HepG2 (cell line): ENCODE measurements around the gene ABCB11. TPM values are rescaled to one million over a fixed set of nuclear protein-coding genes. Genes with fewer than 3 reads are reported as not detected.

Experiments
- ATAC-seq: fragments of 200-7000 bp; cut with Tn5 transposase; 3 replicates; pipeline ENCODE4 v1.9.1; 2020; ENCODE audit warnings: mild to moderate bottlenecking, moderate library complexity
- BruUV-seq: library from RNA; stranded (reverse); fragments of 400-500 nt; replicated peaks from 2 replicates; lab custom pipeline; 2021; lab: Mats Ljungman, UMichigan
- CTCF ChIA-PET: fragments of 300-600 bp; formaldehyde crosslinking; extraction: SDS; loops from one replicate; lab custom pipeline; 2021; ENCODE audit warnings: low total read pairs, inconsistent platforms, low intra/inter-chr PET ratio; lab: Yijun Ruan, JAX
- POLR2A ChIA-PET: fragments of 350-600 bp; sonication (Branson Sonifier 250); formaldehyde crosslinking; loops from one replicate; lab custom pipeline; 2020; ENCODE audit warnings: antibody characterized with exemption, inconsistent platforms; lab: Yijun Ruan, JAX
- DNase-seq: peaks from one replicate; pipeline ENCODE4 v3.0.0-alpha.2; 2015; ENCODE audit warnings: low spot score
- FAIRE-seq: peaks from 3 replicates; lab custom pipeline; 2011; peaks lifted over from hg19 to GRCh38; lab: Jason Lieb, UNC
- H2AFZ ChIP-seq: one replicate; pipeline ENCODE4 v1.6.1; 2011; ENCODE audit warnings: low read length, inconsistent platforms
- H3K27ac ChIP-seq: fragments of 300-600 bp; 3 replicates; pipeline ENCODE4 v1.8.0; 2011; ENCODE audit warnings: mixed run types, mild to moderate bottlenecking, mixed read lengths, low read length, inconsistent platforms; ENCODE audit not compliant: insufficient read depth; ENCODE audit errors: extremely low read length
- H3K27me3 ChIP-seq, 2 experiments: fragments of 200-600 bp in 1 of 2; 2 replicates in 1 of 2; 3 replicates in 1 of 2; pipeline versions ENCODE4 v1.6.0 to v1.8.0; 2011; ENCODE audit warnings: low read length in 2 of 2, mild to moderate bottlenecking in 2 of 2, moderate library complexity in 2 of 2, inconsistent platforms in 1 of 2; ENCODE audit not compliant: insufficient read depth in 2 of 2, control insufficient read depth in 1 of 2
- H3K36me3 ChIP-seq, 2 experiments: fragments of 200-600 bp in 1 of 2; replicated peaks in 1 of 2; 2 replicates in 1 of 2; 3 replicates in 1 of 2; pipeline versions ENCODE4 v1.5.1 to v1.8.0; 2011; ENCODE audit warnings: low read length in 2 of 2, inconsistent platforms in 1 of 2; ENCODE audit not compliant: insufficient read depth in 2 of 2, control insufficient read depth in 1 of 2
- H3K4me1 ChIP-seq: 2 replicates; pipeline ENCODE4 v1.5.1; 2012; ENCODE audit warnings: low read length, inconsistent platforms; ENCODE audit not compliant: insufficient read depth
- H3K4me2 ChIP-seq: 2 replicates; pipeline ENCODE4 v1.6.0; 2011; ENCODE audit warnings: low read depth, low read length, inconsistent platforms
- H3K4me3 ChIP-seq, 3 experiments: fragments of 200-600 bp in 1 of 3; sonication (generic), shearing (Covaris generic) in 1 of 3; replicated peaks in 1 of 3; 2 replicates each; pipeline ENCODE4 v1.5.1; 2011 to 2016; ENCODE audit warnings: low read length in 3 of 3, inconsistent platforms in 2 of 3, low read depth in 2 of 3, mild to moderate bottlenecking in 2 of 3, control low read depth in 1 of 3, mixed read lengths in 1 of 3; ENCODE audit not compliant: insufficient read depth in 1 of 3
- H3K79me2 ChIP-seq: one replicate; pipeline ENCODE4 v1.6.1; 2011; ENCODE audit warnings: low read length, inconsistent platforms; ENCODE audit not compliant: insufficient read depth
- H3K9ac ChIP-seq: 2 replicates; pipeline ENCODE4 v1.6.0; 2011; ENCODE audit warnings: mild to moderate bottlenecking, low read depth, low read length, inconsistent platforms; ENCODE audit not compliant: insufficient read depth
- H3K9me3 ChIP-seq: 2 replicates; pipeline ENCODE4 v1.5.1; 2012; ENCODE audit warnings: mild to moderate bottlenecking, low read length
- H4K20me1 ChIP-seq: 2 replicates; pipeline ENCODE4 v1.6.0; 2011; ENCODE audit warnings: inconsistent platforms, mild to moderate bottlenecking, low read length, moderate library complexity; ENCODE audit not compliant: insufficient read depth
- HHEX ChIP-seq: IDR thresholded peaks from 2 replicates; pipeline ENCODE4 v1.6.1; 2016; ENCODE audit warnings: control low read depth
- RXRB ChIP-seq: IDR thresholded peaks from 2 replicates; pipeline ENCODE4 v1.6.1; 2016; ENCODE audit warnings: borderline replicate concordance, missing genetic modification reagents, missing compliant biosample characterization
- ZNF496 ChIP-seq: sonication (generic); formaldehyde crosslinking; IDR thresholded peaks from 2 replicates; pipeline ENCODE4 v1.8.1; 2023; ENCODE audit warnings: mild to moderate bottlenecking, moderate library complexity, missing genetic modification reagents; ENCODE audit not compliant: insufficient replicate concordance
- ZNF761 ChIP-seq: sonication (generic); formaldehyde crosslinking; conservative IDR thresholded peaks from 2 replicates; pipeline ENCODE4 v1.4.0; 2020; ENCODE audit warnings: mild to moderate bottlenecking, missing genetic modification reagents
- WGBS: methylation state at CpG from one replicate; pipeline ENCODE4 v1.1.6; 2017; ENCODE audit warnings: low lambda C conversion rate; 5-methylcytosine and 5-hydroxymethylcytosine counted together
- in situ Hi-C: cut with HindIII; loops from 2 replicates; pipeline ENCODE4 v1.10.0; 2017; ENCODE audit warnings: low pct_unique_long_range_greater_than_20kb; ENCODE audit not compliant: extremely low pct_ligation_motif_present
- intact Hi-C: fragments of 100-400 bp; cut with micrococcal nuclease; formaldehyde crosslinking; loops from one replicate; pipeline ENCODE4 v1.10.0; 2022; ENCODE audit not compliant: unreplicated experiment
- polyA plus RNA-seq, 8 experiments: library from polyadenylated mRNA; depleted of rRNA in 3 of 8; stranded (reverse) in 7 of 8; unstranded in 1 of 8; fragments of >200 nt; fragmentation: Illumina TruSeq in 4 of 8; extraction: Trizol in 4 of 8; gene quantifications; 2 replicates each; pipeline versions ENCODE4 v1.2.1 to v1.2.3, GENCODE V29; 2011 to 2016; ENCODE audit warnings: low read depth in 4 of 8, missing spikeins in 1 of 8, mixed read lengths in 1 of 8; ENCODE audit not compliant: insufficient read depth in 1 of 8
- total RNA-seq, 5 experiments: library from RNA; depleted of rRNA; stranded (reverse); fragments of >200 nt; fragmentation: Illumina TruSeq; extraction: Trizol; gene quantifications; 2 replicates each; pipeline ENCODE4 v1.2.3, GENCODE V29; 2016; ENCODE audit warnings: low read depth in 1 of 5
- TF ChIP-seq, protein P1 (sequence below): IDR thresholded peaks from 2 replicates; pipeline ENCODE4 v1.6.1; 2016
- TF ChIP-seq, protein P2 (sequence below): sonication (generic); formaldehyde crosslinking; IDR thresholded peaks from 2 replicates; pipeline ENCODE4 v1.4.0; 2020; ENCODE audit warnings: missing genetic modification reagents, borderline replicate concordance

Gene ABCB11
- total and polyA plus RNA-seq, 2 of the 13 experiments (the other 11 are each of a cell fraction or from before 2014, with no cell fraction given): not detected

DNA sequence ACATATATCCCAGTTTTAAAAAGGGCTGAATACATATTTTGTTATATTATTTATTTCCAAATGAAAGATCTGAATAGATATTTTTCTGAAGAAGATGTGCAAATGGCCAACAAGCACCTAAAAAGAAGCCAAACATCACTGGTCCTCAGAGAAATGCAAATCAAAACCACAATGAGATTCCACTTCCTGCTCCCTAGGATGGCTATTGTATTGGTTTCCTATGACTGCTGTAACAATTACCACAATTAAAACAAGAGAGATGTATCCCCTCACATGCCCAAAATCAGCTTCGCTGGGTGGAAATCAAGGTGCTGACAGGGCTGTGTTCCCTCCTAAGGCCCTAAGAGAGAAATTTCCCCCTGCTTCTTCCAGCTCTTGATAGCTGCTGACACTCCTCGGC, 23.2 kb downstream of the ABCB11 start:
- Histone ChIP-seq H2AFZ (no peak overlapping the region), H3K79me2 (no peaks in the 10 kb centered on the region), H3K9me3 (no peaks in the 10 kb centered on the region), H3K4me2 (no peak overlapping the region), H3K9ac (no peak overlapping the region), H3K36me3 (no peaks in the 10 kb centered on the region), H3K4me3 (no peak overlapping the region), H4K20me1 (no peaks in the 10 kb centered on the region), H3K27ac (no peak overlapping the region), H3K27me3 (no peaks in the 10 kb centered on the region), H3K4me1 (peaks cover 14% of the 10 kb centered on the region)
- CTCF ChIA-PET: no interaction called here
- WGBS: 21% methylated on average over 2 of the region's 2 CpGs
- POLR2A ChIA-PET: no interaction called here
- in situ Hi-C loops (no loop called here), intact Hi-C loops (no loop called here)
- no TSS peak for BruUV-seq
- TF ChIP-seq, protein P1, sequence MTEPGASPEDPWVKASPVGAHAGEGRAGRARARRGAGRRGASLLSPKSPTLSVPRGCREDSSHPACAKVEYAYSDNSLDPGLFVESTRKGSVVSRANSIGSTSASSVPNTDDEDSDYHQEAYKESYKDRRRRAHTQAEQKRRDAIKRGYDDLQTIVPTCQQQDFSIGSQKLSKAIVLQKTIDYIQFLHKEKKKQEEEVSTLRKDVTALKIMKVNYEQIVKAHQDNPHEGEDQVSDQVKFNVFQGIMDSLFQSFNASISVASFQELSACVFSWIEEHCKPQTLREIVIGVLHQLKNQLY (CRISPR knock-in tag): no peak
- TF ChIP-seq ZNF496: no peak
- no peak for TF ChIP-seq RXRB (CRISPR knock-in tag)
- TF ChIP-seq HHEX (CRISPR knock-in tag): no peak
- TF ChIP-seq ZNF761 (CRISPR knock-in tag): no peak
- TF ChIP-seq, protein P2, sequence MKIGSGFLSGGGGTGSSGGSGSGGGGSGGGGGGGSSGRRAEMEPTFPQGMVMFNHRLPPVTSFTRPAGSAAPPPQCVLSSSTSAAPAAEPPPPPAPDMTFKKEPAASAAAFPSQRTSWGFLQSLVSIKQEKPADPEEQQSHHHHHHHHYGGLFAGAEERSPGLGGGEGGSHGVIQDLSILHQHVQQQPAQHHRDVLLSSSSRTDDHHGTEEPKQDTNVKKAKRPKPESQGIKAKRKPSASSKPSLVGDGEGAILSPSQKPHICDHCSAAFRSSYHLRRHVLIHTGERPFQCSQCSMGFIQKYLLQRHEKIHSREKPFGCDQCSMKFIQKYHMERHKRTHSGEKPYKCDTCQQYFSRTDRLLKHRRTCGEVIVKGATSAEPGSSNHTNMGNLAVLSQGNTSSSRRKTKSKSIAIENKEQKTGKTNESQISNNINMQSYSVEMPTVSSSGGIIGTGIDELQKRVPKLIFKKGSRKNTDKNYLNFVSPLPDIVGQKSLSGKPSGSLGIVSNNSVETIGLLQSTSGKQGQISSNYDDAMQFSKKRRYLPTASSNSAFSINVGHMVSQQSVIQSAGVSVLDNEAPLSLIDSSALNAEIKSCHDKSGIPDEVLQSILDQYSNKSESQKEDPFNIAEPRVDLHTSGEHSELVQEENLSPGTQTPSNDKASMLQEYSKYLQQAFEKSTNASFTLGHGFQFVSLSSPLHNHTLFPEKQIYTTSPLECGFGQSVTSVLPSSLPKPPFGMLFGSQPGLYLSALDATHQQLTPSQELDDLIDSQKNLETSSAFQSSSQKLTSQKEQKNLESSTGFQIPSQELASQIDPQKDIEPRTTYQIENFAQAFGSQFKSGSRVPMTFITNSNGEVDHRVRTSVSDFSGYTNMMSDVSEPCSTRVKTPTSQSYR (CRISPR knock-in tag): no peak
- ATAC-seq (no peak), FAIRE-seq (no peak), DNase-seq (no peak)
